ENCODE data around the gene MYO5A.
"Not testable (repeated sequence)": the region's sequence is repeated elsewhere in the genome, so short reads cannot be mapped to it uniquely, and the experiment has no call there.

GRCh38 chr15:52439042-52439441, 89.6 kb downstream of the MYO5A start:
- TF ChIP-seq POLR2A, POLR2AphosphoS5 (IDR thresholded peaks at IDR 0.05; ENCODE audit: low read depth, low read length): not testable (repeated sequence)
